ENCODE data around the gene LACTB.

Gene LACTB

GRCh38 chr15:63121382-63122001 is at the start of gene LACTB:
TSS of gene LACTB (plus strand) at chr15:63121861. CDS start at chr15:63121872, 11 bp downstream.
- Histone ChIP-seq H3K4me1 (ENCODE audit: insufficient read depth, low read length, severe bottlenecking) (peaks cover 7% of the 10 kb centered on the region), H3K36me3 (ENCODE audit: insufficient read depth, low read length) (no peaks in the 10 kb centered on the region; the same call in 1 of the 2 replicates), H3K27ac (ENCODE audit: low read depth, low read length, poor library complexity, severe bottlenecking) (no peak within 1 kb of the TSS), H3K4me3 (ENCODE audit: low read depth, low read length, poor library complexity, severe bottlenecking) (peak within 1 kb of the TSS; percentile 88), H3K9me3 (ENCODE audit: low read length) (peaks cover 5% of the 10 kb centered on the region; the same call in 1 of the 2 replicates), H3F3A (ENCODE audit: insufficient read depth, low read length) (0 out of 2 replicates have a peak, but pooled peaks cover 3% of the 10 kb centered on the region), H4K20me1 (ENCODE audit: insufficient read depth, low read length) (no peaks in the 10 kb centered on the region), H3K79me2 (ENCODE audit: insufficient read depth, low read length) (no peaks in the 10 kb centered on the region), H3K9ac (ENCODE audit: low read length) (peak within 1 kb of the TSS; percentile 62), H3K4me2 (ENCODE audit: low read length) (peak within 1 kb of the TSS; percentile 90), H3K9me2 (ENCODE audit: low read depth, low read length) (no peaks in the 10 kb centered on the region), H3K27me3 (ENCODE audit: insufficient read depth, low read length) (no peaks in the 10 kb centered on the region), H2AFZ (ENCODE audit: low read length) (peak within 1 kb of the TSS; percentile 88; the same call in 1 of the 2 replicates)
- TF ChIP-seq CTCF (IDR thresholded peaks at IDR 0.05; ENCODE audit: low read length) (no peak), EZH2 (IDR thresholded peaks at IDR 0.05; ENCODE audit: borderline replicate concordance, low read length) (no peak)

- Histone ChIP-seq H3K36me3 (ENCODE audit: insufficient read depth, low read length) (no peaks in the 10 kb centered on the region), H3K9me3 (ENCODE audit: low read length) (no peaks in the 10 kb centered on the region), H3K27ac (ENCODE audit: low read depth, low read length, poor library complexity, severe bottlenecking) (no peak overlapping the region), H3K27me3 (ENCODE audit: insufficient read depth, low read length) (no peaks in the 10 kb centered on the region; the same call in 1 of the 2 replicates), H2AFZ (ENCODE audit: low read length) (no peak overlapping the region), H3K4me3 (ENCODE audit: low read depth, low read length, poor library complexity, severe bottlenecking) (no peak overlapping the region), H3K9ac (ENCODE audit: low read length) (no peak overlapping the region), H3K4me1 (ENCODE audit: insufficient read depth, low read length, severe bottlenecking) (peaks cover 3% of the 10 kb centered on the region), H3F3A (ENCODE audit: insufficient read depth, low read length) (no peaks in the 10 kb centered on the region), H3K9me2 (ENCODE audit: low read depth, low read length) (no peaks in the 10 kb centered on the region), H4K20me1 (ENCODE audit: insufficient read depth, low read length) (no peaks in the 10 kb centered on the region), H3K79me2 (ENCODE audit: insufficient read depth, low read length) (no peaks in the 10 kb centered on the region), H3K4me2 (ENCODE audit: low read length) (no peak overlapping the region)
- TF ChIP-seq EZH2 (IDR thresholded peaks at IDR 0.05; ENCODE audit: borderline replicate concordance, low read length) (no peak), CTCF (IDR thresholded peaks at IDR 0.05; ENCODE audit: low read length) (no peak)
Measured at GRCh38 chr15:63072023-63072650, 49.5 kb upstream of the LACTB start.

GRCh38 chr15:63072809-63073277 is 48.8 kb upstream of the LACTB start:
- H3K4me3 ChIP-seq (ENCODE audit: low read depth, low read length, poor library complexity, severe bottlenecking): no peak overlapping the region
- H2AFZ ChIP-seq (ENCODE audit: low read length): no peak overlapping the region
- H3K36me3 ChIP-seq (ENCODE audit: insufficient read depth, low read length): no peaks in the 10 kb centered on the region
- H3K4me2 ChIP-seq (ENCODE audit: low read length): no peak overlapping the region
- H3K27me3 ChIP-seq (ENCODE audit: insufficient read depth, low read length): no peaks in the 10 kb centered on the region; the same call in 1 of the 2 replicates
- TF ChIP-seq EZH2 (IDR thresholded peaks at IDR 0.05; ENCODE audit: borderline replicate concordance, low read length) (no peak), CTCF (IDR thresholded peaks at IDR 0.05; ENCODE audit: low read length) (no peak)
- peaks cover 3% of the 10 kb centered on the region for H3K4me1 ChIP-seq (ENCODE audit: insufficient read depth, low read length, severe bottlenecking)
- H3K9me3 ChIP-seq (ENCODE audit: low read length): no peaks in the 10 kb centered on the region
- H3F3A ChIP-seq (ENCODE audit: insufficient read depth, low read length): no peaks in the 10 kb centered on the region
- no peak overlapping the region for H3K27ac ChIP-seq (ENCODE audit: low read depth, low read length, poor library complexity, severe bottlenecking)
- no peaks in the 10 kb centered on the region for H3K79me2 ChIP-seq (ENCODE audit: insufficient read depth, low read length)
- no peak overlapping the region for H3K9ac ChIP-seq (ENCODE audit: low read length)
- H3K9me2 ChIP-seq (ENCODE audit: low read depth, low read length): no peaks in the 10 kb centered on the region
- no peaks in the 10 kb centered on the region for H4K20me1 ChIP-seq (ENCODE audit: insufficient read depth, low read length)
